ENCODE results near the gene UPF3A. TPM values are rescaled to one million over a fixed set of nuclear protein-coding genes. Genes with fewer than 3 reads are reported as not detected.

Gene UPF3A
- total and polyA plus RNA-seq, 2 experiments from 2014 or later, result 25.3 to 50.8 TPM

GRCh38 chr13:114256547-114256946 is 24.9 kb upstream of the UPF3A start:
- peaks cover 34% of the 10 kb centered on the region for H3K79me2 ChIP-seq (ENCODE audit: insufficient read depth)
- H3F3A ChIP-seq (ENCODE audit: insufficient read depth), result peaks cover 21% of the 10 kb centered on the region
- H3K9ac ChIP-seq, result no peak overlapping the region
- 91 to 97% methylated on average over 1 of the region's 1 CpG for WGBS, 2 experiments (ENCODE audit: low coverage in 1 of 2, low lambda C conversion rate in 2 of 2, missing lambda C conversion rate in 2 of 2)
- DNase-seq, result no peak
- H3K9me3 ChIP-seq (ENCODE audit: low read depth), result no peaks in the 10 kb centered on the region
- H3K36me3 ChIP-seq (ENCODE audit: low read depth), result peaks cover 64% of the 10 kb centered on the region
- H3K4me3 ChIP-seq, result no peak overlapping the region
- no peak overlapping the region for H3K4me2 ChIP-seq (ENCODE audit: unreplicated experiment)
- in situ Hi-C loops (cut with MboI), result no loop called here
- H3K27me3 ChIP-seq (replicated peaks; ENCODE audit: insufficient read depth), result no peaks in the 10 kb centered on the region
- H2AFZ ChIP-seq, result no peak overlapping the region
- no peak overlapping the region for H3K27ac ChIP-seq
- no peaks in the 10 kb centered on the region for H4K20me1 ChIP-seq (ENCODE audit: insufficient read depth)
- no peaks in the 10 kb centered on the region for H3K9me2 ChIP-seq (ENCODE audit: insufficient read depth)
- TF ChIP-seq EZH2 (IDR thresholded peaks at IDR 0.05; ENCODE audit: insufficient read depth, poor library complexity, severe bottlenecking) (no peak), EZH2phosphoT487 (IDR thresholded peaks at IDR 0.05; ENCODE audit: insufficient read depth, low read depth) (no peak)
- H3K4me1 ChIP-seq (ENCODE audit: insufficient read depth), result no peaks in the 10 kb centered on the region

- peaks cover 67% of the 10 kb centered on the region for H3K36me3 ChIP-seq (ENCODE audit: low read depth)
- in situ Hi-C loops (cut with MboI), result no loop called here
These were observed 24.4 kb upstream of the UPF3A start for GRCh38 chr13:114257014-114257413.

GRCh38 chr13:114258589-114258988 is 22.8 kb upstream of the UPF3A start:
- Histone ChIP-seq H3K27me3 (replicated peaks; ENCODE audit: insufficient read depth) (no peaks in the 10 kb centered on the region), H3K36me3 (ENCODE audit: low read depth) (peaks cover 76% of the 10 kb centered on the region)
- WGBS, 2 experiments (ENCODE audit: low coverage in 1 of 2, low lambda C conversion rate in 2 of 2, missing lambda C conversion rate in 2 of 2), result 93 to 94% methylated on average over 8 of the region's 8 CpGs

More at GRCh38 chr13:114257014-114257413, 24.4 kb upstream of the UPF3A start:
- no peak for TF ChIP-seq EZH2 (IDR thresholded peaks at IDR 0.05; ENCODE audit: insufficient read depth, poor library complexity, severe bottlenecking)
- no peak for TF ChIP-seq EZH2phosphoT487 (IDR thresholded peaks at IDR 0.05; ENCODE audit: insufficient read depth, low read depth)
- Histone ChIP-seq H3K4me3 (no peak overlapping the region), H3K9me2 (ENCODE audit: insufficient read depth) (no peaks in the 10 kb centered on the region), H3K27ac (no peak overlapping the region), H2AFZ (no peak overlapping the region), H3K79me2 (ENCODE audit: insufficient read depth) (peaks cover 34% of the 10 kb centered on the region), H3K4me2 (ENCODE audit: unreplicated experiment) (no peak overlapping the region), H4K20me1 (ENCODE audit: insufficient read depth) (no peaks in the 10 kb centered on the region), H3K4me1 (ENCODE audit: insufficient read depth) (no peaks in the 10 kb centered on the region), H3F3A (ENCODE audit: insufficient read depth) (peaks cover 26% of the 10 kb centered on the region), H3K27me3 (replicated peaks; ENCODE audit: insufficient read depth) (no peaks in the 10 kb centered on the region), H3K9me3 (ENCODE audit: low read depth) (no peaks in the 10 kb centered on the region), H3K9ac (no peak overlapping the region)
- DNase-seq, result no peak
- 95 to 97% methylated on average over 4 of the region's 4 CpGs for WGBS, 2 experiments (ENCODE audit: low coverage in 1 of 2, low lambda C conversion rate in 2 of 2, missing lambda C conversion rate in 2 of 2)

GRCh38 chr13:114259374-114259773 is 22.0 kb upstream of the UPF3A start:
- H4K20me1 ChIP-seq (ENCODE audit: insufficient read depth), result no peaks in the 10 kb centered on the region
- no peak overlapping the region for H3K4me3 ChIP-seq
- DNase-seq, result no peak
- TF ChIP-seq EZH2 (IDR thresholded peaks at IDR 0.05; ENCODE audit: insufficient read depth, poor library complexity, severe bottlenecking) (no peak), EZH2phosphoT487 (IDR thresholded peaks at IDR 0.05; ENCODE audit: insufficient read depth, low read depth) (no peak)
- in situ Hi-C loops (cut with MboI), result no loop called here
- H3K9me3 ChIP-seq (ENCODE audit: low read depth), result no peaks in the 10 kb centered on the region
- peaks cover 7% of the 10 kb centered on the region for H3K4me1 ChIP-seq (ENCODE audit: insufficient read depth)
- H3K27me3 ChIP-seq (replicated peaks; ENCODE audit: insufficient read depth), result no peaks in the 10 kb centered on the region
- H3K79me2 ChIP-seq (ENCODE audit: insufficient read depth), result peaks cover 16% of the 10 kb centered on the region; the same call in 1 of the 2 replicates
- peaks cover 83% of the 10 kb centered on the region for H3K36me3 ChIP-seq (ENCODE audit: low read depth)
- H3K4me2 ChIP-seq (ENCODE audit: unreplicated experiment), result no peak overlapping the region
- H2AFZ ChIP-seq, result no peak overlapping the region
- no peaks in the 10 kb centered on the region for H3K9me2 ChIP-seq (ENCODE audit: insufficient read depth)
- H3K27ac ChIP-seq, result no peak overlapping the region
- peaks cover 50% of the 10 kb centered on the region for H3F3A ChIP-seq (ENCODE audit: insufficient read depth)
- WGBS, 2 experiments (ENCODE audit: low coverage in 1 of 2, low lambda C conversion rate in 2 of 2, missing lambda C conversion rate in 2 of 2), result 91 to 95% methylated on average over 7 of the region's 7 CpGs
- no peak overlapping the region for H3K9ac ChIP-seq

More at GRCh38 chr13:114258589-114258988, 22.8 kb upstream of the UPF3A start:
- H3K9me3 ChIP-seq (ENCODE audit: low read depth), result no peaks in the 10 kb centered on the region
- in situ Hi-C loops (cut with MboI), result no loop called here
- H4K20me1 ChIP-seq (ENCODE audit: insufficient read depth), result no peaks in the 10 kb centered on the region
- H3K4me3 ChIP-seq, result no peak overlapping the region
- H3F3A ChIP-seq (ENCODE audit: insufficient read depth), result peaks cover 42% of the 10 kb centered on the region
- no peak overlapping the region for H3K4me2 ChIP-seq (ENCODE audit: unreplicated experiment)
- H3K9me2 ChIP-seq (ENCODE audit: insufficient read depth), result no peaks in the 10 kb centered on the region
- H3K9ac ChIP-seq, result no peak overlapping the region
- H3K4me1 ChIP-seq (ENCODE audit: insufficient read depth), result no peaks in the 10 kb centered on the region
- no peak for DNase-seq
- TF ChIP-seq EZH2 (IDR thresholded peaks at IDR 0.05; ENCODE audit: insufficient read depth, poor library complexity, severe bottlenecking) (no peak), EZH2phosphoT487 (IDR thresholded peaks at IDR 0.05; ENCODE audit: insufficient read depth, low read depth) (no peak)
- H2AFZ ChIP-seq, result no peak overlapping the region
- H3K79me2 ChIP-seq (ENCODE audit: insufficient read depth), result peaks cover 23% of the 10 kb centered on the region
- H3K27ac ChIP-seq, result no peak overlapping the region

GRCh38 chr13:114259974-114260373 is 21.4 kb upstream of the UPF3A start:
- peaks cover 56% of the 10 kb centered on the region for H3F3A ChIP-seq (ENCODE audit: insufficient read depth)
- H3K9ac ChIP-seq, result no peak overlapping the region
- no peak overlapping the region for H3K4me3 ChIP-seq
- H3K9me3 ChIP-seq (ENCODE audit: low read depth), result no peaks in the 10 kb centered on the region
- H3K4me1 ChIP-seq (ENCODE audit: insufficient read depth), result peaks cover 13% of the 10 kb centered on the region
- 0 out of 2 replicates have a peak, but pooled peaks cover 10% of the 10 kb centered on the region for H3K79me2 ChIP-seq (ENCODE audit: insufficient read depth)
- DNase-seq, result no peak
- H3K4me2 ChIP-seq (ENCODE audit: unreplicated experiment), result no peak overlapping the region
- in situ Hi-C loops (cut with MboI), result no loop called here
- H3K27me3 ChIP-seq (replicated peaks; ENCODE audit: insufficient read depth), result no peaks in the 10 kb centered on the region
- H3K27ac ChIP-seq, result no peak overlapping the region
- peaks cover 81% of the 10 kb centered on the region for H3K36me3 ChIP-seq (ENCODE audit: low read depth)
- H4K20me1 ChIP-seq (ENCODE audit: insufficient read depth), result no peaks in the 10 kb centered on the region
- WGBS, 2 experiments (ENCODE audit: low coverage in 1 of 2, low lambda C conversion rate in 2 of 2, missing lambda C conversion rate in 2 of 2), result 94 to 97% methylated on average over 4 of the region's 4 CpGs
- TF ChIP-seq EZH2phosphoT487 (IDR thresholded peaks at IDR 0.05; ENCODE audit: insufficient read depth, low read depth) (no peak), EZH2 (IDR thresholded peaks at IDR 0.05; ENCODE audit: insufficient read depth, poor library complexity, severe bottlenecking) (no peak)
- no peaks in the 10 kb centered on the region for H3K9me2 ChIP-seq (ENCODE audit: insufficient read depth)
- no peak overlapping the region for H2AFZ ChIP-seq
